ENCODE data around the gene UXT. TPM values are rescaled to one million over a fixed set of nuclear protein-coding genes. Genes with fewer than 3 reads are reported as not detected.

Gene UXT
- total RNA-seq, 1 experiment from 2014 or later: 143 TPM

DNA sequence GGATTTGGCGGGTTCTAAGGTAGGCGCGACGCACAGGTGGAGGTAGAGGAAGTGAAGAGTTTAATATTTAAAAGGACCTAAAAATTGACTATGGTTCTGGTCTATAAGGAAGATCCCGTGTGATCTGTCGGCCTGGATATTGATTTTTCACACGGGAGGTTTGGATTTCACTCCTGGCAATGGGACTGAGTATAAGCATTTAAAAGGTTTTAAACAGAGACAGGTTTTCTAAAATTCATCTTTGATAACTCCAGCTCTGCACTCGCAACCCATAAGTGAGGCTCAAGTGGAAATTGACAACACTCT is 394 bp upstream of the UXT start:
- H3K4me3 ChIP-seq (ENCODE audit: low read length): peak overlapping the region; percentile 81
- H3K27me3 ChIP-seq (ENCODE audit: low read length): no peaks in the 10 kb centered on the region
- peak overlapping the region; percentile 97 for H3K9ac ChIP-seq (ENCODE audit: low read length)
- H3K79me2 ChIP-seq (ENCODE audit: low read length): peaks cover 12% of the 10 kb centered on the region
- POLR2A ChIA-PET (ENCODE audit: unreplicated experiment): no interaction called here
- CTCF ChIA-PET: no interaction called here
- no peak for TF ChIP-seq EZH2phosphoT487 (IDR thresholded peaks at IDR 0.05; ENCODE audit: borderline replicate concordance, low read length)
- TF ChIP-seq, protein P1, sequence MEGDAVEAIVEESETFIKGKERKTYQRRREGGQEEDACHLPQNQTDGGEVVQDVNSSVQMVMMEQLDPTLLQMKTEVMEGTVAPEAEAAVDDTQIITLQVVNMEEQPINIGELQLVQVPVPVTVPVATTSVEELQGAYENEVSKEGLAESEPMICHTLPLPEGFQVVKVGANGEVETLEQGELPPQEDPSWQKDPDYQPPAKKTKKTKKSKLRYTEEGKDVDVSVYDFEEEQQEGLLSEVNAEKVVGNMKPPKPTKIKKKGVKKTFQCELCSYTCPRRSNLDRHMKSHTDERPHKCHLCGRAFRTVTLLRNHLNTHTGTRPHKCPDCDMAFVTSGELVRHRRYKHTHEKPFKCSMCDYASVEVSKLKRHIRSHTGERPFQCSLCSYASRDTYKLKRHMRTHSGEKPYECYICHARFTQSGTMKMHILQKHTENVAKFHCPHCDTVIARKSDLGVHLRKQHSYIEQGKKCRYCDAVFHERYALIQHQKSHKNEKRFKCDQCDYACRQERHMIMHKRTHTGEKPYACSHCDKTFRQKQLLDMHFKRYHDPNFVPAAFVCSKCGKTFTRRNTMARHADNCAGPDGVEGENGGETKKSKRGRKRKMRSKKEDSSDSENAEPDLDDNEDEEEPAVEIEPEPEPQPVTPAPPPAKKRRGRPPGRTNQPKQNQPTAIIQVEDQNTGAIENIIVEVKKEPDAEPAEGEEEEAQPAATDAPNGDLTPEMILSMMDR (conservative IDR thresholded peaks at IDR 0.05; ENCODE audit: low read depth, low read length): no peak
- TF ChIP-seq EZH2 (IDR thresholded peaks at IDR 0.05; ENCODE audit: low read length, unreplicated experiment): no peak
- intact Hi-C loops (cut with micrococcal nuclease): loop anchor here (1.0 to 10.0 kb wide), 4 partner anchors 9 to 465 kb away; partner anchors contain the start of genes ELK1, UBA1 and ZNF81
- H3K4me2 ChIP-seq (ENCODE audit: low read length): peak overlapping the region; percentile 94
- no peaks in the 10 kb centered on the region for H4K20me1 ChIP-seq (ENCODE audit: low read length)
- no peaks in the 10 kb centered on the region for H3K9me3 ChIP-seq (ENCODE audit: low read length)
- H3K9me2 ChIP-seq (replicated peaks; ENCODE audit: low read length): no peaks in the 10 kb centered on the region
- DNase-seq (no peak), ATAC-seq (no peak)
- H3K27ac ChIP-seq (ENCODE audit: low read length): peak overlapping the region; percentile 93
- H3K36me3 ChIP-seq (ENCODE audit: low read depth, low read length): peaks cover 21% of the 10 kb centered on the region; the same call in 1 of the 2 replicates
- peaks cover 15% of the 10 kb centered on the region for H3K4me1 ChIP-seq (ENCODE audit: insufficient read depth, low read length)
- no peaks in the 10 kb centered on the region for H3F3A ChIP-seq (ENCODE audit: low read length, unreplicated experiment)
- BruUV-seq (replicated peaks): TSS peak; percentile 85
- H2AFZ ChIP-seq (ENCODE audit: low read length): peak overlapping the region; percentile 90

DNA sequence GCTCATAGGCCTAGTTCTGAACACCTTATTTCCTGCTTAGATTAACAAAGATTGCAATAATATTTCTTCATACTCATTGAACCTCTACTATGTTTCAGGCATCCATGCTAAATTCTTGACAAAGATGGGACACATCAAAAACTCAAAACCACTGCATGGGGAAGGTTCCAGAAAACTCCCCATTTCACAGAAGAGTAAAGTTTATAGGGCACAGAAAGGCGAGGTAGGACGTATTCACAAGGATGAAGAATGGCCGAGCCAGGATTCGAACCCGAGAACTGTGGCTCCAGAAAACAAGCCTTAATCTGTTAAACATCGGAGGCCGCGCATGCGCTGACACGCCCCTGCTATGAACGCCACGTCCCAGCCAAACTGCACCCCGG is 688 bp downstream of the UXT start:
- DNase-seq (no peak), ATAC-seq (no peak)
- H3K36me3 ChIP-seq (ENCODE audit: low read depth, low read length): peaks cover 26% of the 10 kb centered on the region
- intact Hi-C loops (cut with micrococcal nuclease): loop anchor here (2.0 to 10.0 kb wide), 3 partner anchors 179 to 463 kb away; partner anchors contain the start of genes UBA1 and ZNF81
- H3K27ac ChIP-seq (ENCODE audit: low read length): peak overlapping the region; percentile 20; the same call in 1 of the 2 replicates
- peak overlapping the region; percentile 58; the same call in 1 of the 2 replicates for H2AFZ ChIP-seq (ENCODE audit: low read length)
- ChIA-PET POLR2A (ENCODE audit: unreplicated experiment) (no interaction called here), CTCF (no interaction called here)
- no peaks in the 10 kb centered on the region for H3K9me3 ChIP-seq (ENCODE audit: low read length)
- no peaks in the 10 kb centered on the region for H3K27me3 ChIP-seq (ENCODE audit: low read length)
- BruUV-seq (replicated peaks): TSS peak; percentile 58
- H3F3A ChIP-seq (ENCODE audit: low read length, unreplicated experiment): no peaks in the 10 kb centered on the region
- TF ChIP-seq EZH2 (IDR thresholded peaks at IDR 0.05; ENCODE audit: low read length, unreplicated experiment) (no peak), EZH2phosphoT487 (IDR thresholded peaks at IDR 0.05; ENCODE audit: borderline replicate concordance, low read length) (no peak)
- TF ChIP-seq, protein P1 (conservative IDR thresholded peaks at IDR 0.05; ENCODE audit: low read depth, low read length): no peak
- peaks cover 12% of the 10 kb centered on the region for H3K79me2 ChIP-seq (ENCODE audit: low read length)
- H4K20me1 ChIP-seq (ENCODE audit: low read length): no peaks in the 10 kb centered on the region
- H3K9ac ChIP-seq (ENCODE audit: low read length): peak overlapping the region; percentile 97
- H3K4me2 ChIP-seq (ENCODE audit: low read length): peak overlapping the region; percentile 94
- peaks cover 15% of the 10 kb centered on the region for H3K4me1 ChIP-seq (ENCODE audit: insufficient read depth, low read length)
- peak overlapping the region; percentile 81 for H3K4me3 ChIP-seq (ENCODE audit: low read length)
- H3K9me2 ChIP-seq (replicated peaks; ENCODE audit: low read length): no peaks in the 10 kb centered on the region

DNA sequence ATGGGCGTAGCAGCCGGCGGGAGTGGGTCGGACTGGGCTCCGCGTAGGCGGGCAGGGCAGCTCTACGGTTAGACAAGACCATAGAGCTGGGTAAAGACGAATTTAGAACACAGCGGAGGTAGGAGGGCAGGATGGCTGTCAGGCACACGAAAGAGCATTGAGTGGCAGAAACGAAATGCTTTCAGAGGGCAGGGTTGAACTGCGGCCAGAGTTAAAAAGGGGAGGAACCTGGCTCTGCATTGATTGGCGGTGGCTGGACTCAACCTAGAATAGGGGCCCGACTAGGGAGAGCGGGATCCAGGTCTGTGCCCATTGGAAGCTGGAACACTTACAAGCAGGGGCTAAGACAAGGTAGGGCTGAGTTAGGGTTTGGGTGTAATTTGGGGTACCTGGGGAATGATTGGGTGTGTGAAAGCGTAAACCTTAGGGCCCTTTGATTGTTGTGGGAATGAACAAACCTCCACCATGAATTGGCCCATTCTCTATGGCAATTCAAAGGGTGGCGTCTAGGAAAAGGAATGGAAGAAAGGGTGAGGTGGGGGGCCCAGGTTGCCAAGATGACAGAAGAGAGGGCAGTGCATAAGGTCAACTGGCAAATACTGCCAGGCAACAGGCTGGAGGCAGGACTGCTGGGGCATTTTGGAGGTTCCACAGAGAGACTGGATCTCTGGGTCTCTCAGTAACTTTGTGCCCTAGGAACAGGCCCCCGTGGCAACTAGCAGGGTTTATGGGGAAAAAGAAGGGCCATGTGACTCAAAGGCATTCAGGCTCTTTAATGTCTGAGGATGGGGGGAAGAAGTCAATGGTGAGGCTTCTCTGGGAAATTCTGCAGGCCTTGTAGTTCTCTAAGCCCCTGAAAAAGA is 7.7 kb downstream of the UXT start:
- ChIA-PET CTCF (no interaction called here), POLR2A (ENCODE audit: unreplicated experiment) (no interaction called here)
- peak overlapping the region; percentile 46 for H3K9ac ChIP-seq (ENCODE audit: low read length)
- no peak for TF ChIP-seq EZH2 (IDR thresholded peaks at IDR 0.05; ENCODE audit: low read length, unreplicated experiment)
- no peak for TF ChIP-seq EZH2phosphoT487 (IDR thresholded peaks at IDR 0.05; ENCODE audit: borderline replicate concordance, low read length)
- TF ChIP-seq, protein P1 (conservative IDR thresholded peaks at IDR 0.05; ENCODE audit: low read depth, low read length): no peak
- BruUV-seq (replicated peaks): TSS peak; percentile 39
- peaks cover 33% of the 10 kb centered on the region for H3K79me2 ChIP-seq (ENCODE audit: low read length)
- peak overlapping the region; percentile 70 for H3K4me3 ChIP-seq (ENCODE audit: low read length)
- DNase-seq: no peak
- no peaks in the 10 kb centered on the region for H3K9me2 ChIP-seq (replicated peaks; ENCODE audit: low read length)
- H4K20me1 ChIP-seq (ENCODE audit: low read length): no peaks in the 10 kb centered on the region
- H3K27ac ChIP-seq (ENCODE audit: low read length): peak overlapping the region; percentile 28
- H3F3A ChIP-seq (ENCODE audit: low read length, unreplicated experiment): no peaks in the 10 kb centered on the region
- peak overlapping the region; percentile 74 for H3K4me2 ChIP-seq (ENCODE audit: low read length)
- peaks cover 13% of the 10 kb centered on the region for H3K4me1 ChIP-seq (ENCODE audit: insufficient read depth, low read length)
- no peaks in the 10 kb centered on the region for H3K27me3 ChIP-seq (ENCODE audit: low read length)
- intact Hi-C loops (cut with micrococcal nuclease): loop anchor here (2.0 to 10.0 kb wide), 5 partner anchors 69 to 456 kb away; partner anchors contain the start of genes ARAF, TIMP1, UBA1 and ZNF81
- H3K9me3 ChIP-seq (ENCODE audit: low read length): no peaks in the 10 kb centered on the region
- peaks cover 19% of the 10 kb centered on the region for H3K36me3 ChIP-seq (ENCODE audit: low read depth, low read length)
- peak overlapping the region; percentile 64 for H2AFZ ChIP-seq (ENCODE audit: low read length)
- peak; percentile 9 for ATAC-seq

Measured in PC-3 (cell line).